Measurements from ENCODE around the gene CLDN4. TPM values are rescaled to one million over a fixed set of nuclear protein-coding genes. Genes with fewer than 3 reads are reported as not detected.

The CLDN4 gene
- total and polyA plus RNA-seq, 9 of the 15 experiments (the other 6 are each of a cell fraction or from before 2014, with no cell fraction given) = 0.05 to 0.60 (median 0.06) TPM; not detected in 3

DNA sequence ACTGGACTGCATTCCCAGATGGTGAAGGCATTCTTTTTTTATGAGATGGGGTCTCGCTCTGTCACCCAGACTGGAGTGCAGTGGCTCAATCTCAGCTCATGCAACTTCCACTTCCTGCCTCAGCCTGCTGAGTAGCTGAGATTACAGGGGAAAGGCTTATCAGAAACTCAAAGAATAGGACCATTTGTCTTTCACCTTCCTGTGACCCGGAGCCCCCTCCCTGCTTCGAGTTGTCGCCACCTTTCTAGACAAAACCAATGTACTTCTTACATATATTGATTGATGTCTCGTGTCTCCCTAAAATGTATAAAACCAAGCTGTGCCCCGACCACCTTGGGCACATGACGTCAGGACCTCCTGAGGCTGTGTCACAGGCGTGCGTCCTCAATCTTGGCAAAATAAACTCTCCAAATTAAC, 13.3 kb downstream of the CLDN4 start (continued):
- TF ChIP-seq CUX1 (CRISPR knock-in tag; IDR thresholded peaks at IDR 0.05) (no peak), KDM1A (IDR thresholded peaks at IDR 0.05) (peak; percentile 97 to 98), RAD51 (IDR thresholded peaks at IDR 0.05; ENCODE audit: borderline replicate concordance, low read depth) (no peak), TCF3 (CRISPR knock-in tag; IDR thresholded peaks at IDR 0.05) (peak; percentile 44; the same call in 1 of the 2 replicates), HDAC2 (IDR thresholded peaks at IDR 0.05) (peak; percentile 85), SOX6 (IDR thresholded peaks at IDR 0.05) (peak; percentile 55), SP2 (IDR thresholded peaks at IDR 0.05; ENCODE audit: extremely low read depth, low read depth, low read length, poor library complexity, severe bottlenecking) (no peak), ETV1 (tag; conservative IDR thresholded peaks at IDR 0.05; ENCODE audit: low read depth) (peak; percentile 29; the same call in 1 of the 2 replicates), TBL1XR1 (IDR thresholded peaks at IDR 0.05; ENCODE audit: low read length in 2 of 2) (no peak), ETV6 (IDR thresholded peaks at IDR 0.05; ENCODE audit: borderline replicate concordance in 1 of 2, low read depth in 2 of 2, low read length in 1 of 2) (peak in 1 of 2 experiments; percentile 25; a peak in 1 of 4 replicates), ETV6 (CRISPR knock-in tag; IDR thresholded peaks at IDR 0.05; ENCODE audit: borderline replicate concordance) (no peak), ZNF75A (CRISPR knock-in tag; IDR thresholded peaks at IDR 0.05) (no peak), CBFA2T2 (conservative IDR thresholded peaks at IDR 0.05) (peak; percentile 32), MAZ (CRISPR knock-in tag; conservative IDR thresholded peaks at IDR 0.05 in 1 of 2, IDR thresholded peaks at IDR 0.05 in 1 of 2) (no peak), RCOR1 (IDR thresholded peaks at IDR 0.05; ENCODE audit: borderline replicate concordance in 1 of 2, low read depth in 2 of 2, low read length in 2 of 2) (peak; percentile 50 to 98; a peak in 3 of 4 replicates), FOXP4 (CRISPR knock-in tag; IDR thresholded peaks at IDR 0.05; ENCODE audit: borderline replicate concordance) (no peak)
- TF ChIP-seq, protein P1, sequence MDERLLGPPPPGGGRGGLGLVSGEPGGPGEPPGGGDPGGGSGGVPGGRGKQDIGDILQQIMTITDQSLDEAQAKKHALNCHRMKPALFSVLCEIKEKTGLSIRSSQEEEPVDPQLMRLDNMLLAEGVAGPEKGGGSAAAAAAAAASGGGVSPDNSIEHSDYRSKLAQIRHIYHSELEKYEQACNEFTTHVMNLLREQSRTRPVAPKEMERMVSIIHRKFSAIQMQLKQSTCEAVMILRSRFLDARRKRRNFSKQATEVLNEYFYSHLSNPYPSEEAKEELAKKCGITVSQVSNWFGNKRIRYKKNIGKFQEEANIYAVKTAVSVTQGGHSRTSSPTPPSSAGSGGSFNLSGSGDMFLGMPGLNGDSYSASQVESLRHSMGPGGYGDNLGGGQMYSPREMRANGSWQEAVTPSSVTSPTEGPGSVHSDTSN (CRISPR knock-in tag; IDR thresholded peaks at IDR 0.05; ENCODE audit: low read depth) = no peak
- TF ChIP-seq, protein P1 (tag; conservative IDR thresholded peaks at IDR 0.05; ENCODE audit: low read depth) = 0 out of 2 replicates have a peak, but pooled peaks have one; percentile 15

All from K562 (cell line).